ENCODE measurements around the gene SHROOM3.

DNA sequence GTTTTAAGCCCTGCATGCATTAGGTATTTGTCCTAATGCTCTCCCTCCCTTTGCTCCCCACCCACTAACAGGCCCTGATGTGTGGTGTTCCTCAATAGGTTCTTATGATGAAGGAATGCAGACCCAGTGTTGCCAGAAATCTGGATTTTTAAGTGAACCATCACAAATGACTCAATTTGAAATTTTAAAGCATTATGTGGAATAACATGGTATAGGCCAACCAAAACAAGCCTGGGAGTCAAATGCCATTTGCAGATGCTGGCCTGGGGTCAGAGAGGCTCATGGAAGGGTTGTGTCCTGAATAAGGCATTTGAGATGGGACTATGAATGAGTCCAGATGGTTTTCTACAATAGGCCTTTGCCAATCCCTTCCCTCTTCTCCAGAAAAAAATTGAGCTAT, 179.6 kb downstream of the SHROOM3 start:
- TF ChIP-seq, protein P1, sequence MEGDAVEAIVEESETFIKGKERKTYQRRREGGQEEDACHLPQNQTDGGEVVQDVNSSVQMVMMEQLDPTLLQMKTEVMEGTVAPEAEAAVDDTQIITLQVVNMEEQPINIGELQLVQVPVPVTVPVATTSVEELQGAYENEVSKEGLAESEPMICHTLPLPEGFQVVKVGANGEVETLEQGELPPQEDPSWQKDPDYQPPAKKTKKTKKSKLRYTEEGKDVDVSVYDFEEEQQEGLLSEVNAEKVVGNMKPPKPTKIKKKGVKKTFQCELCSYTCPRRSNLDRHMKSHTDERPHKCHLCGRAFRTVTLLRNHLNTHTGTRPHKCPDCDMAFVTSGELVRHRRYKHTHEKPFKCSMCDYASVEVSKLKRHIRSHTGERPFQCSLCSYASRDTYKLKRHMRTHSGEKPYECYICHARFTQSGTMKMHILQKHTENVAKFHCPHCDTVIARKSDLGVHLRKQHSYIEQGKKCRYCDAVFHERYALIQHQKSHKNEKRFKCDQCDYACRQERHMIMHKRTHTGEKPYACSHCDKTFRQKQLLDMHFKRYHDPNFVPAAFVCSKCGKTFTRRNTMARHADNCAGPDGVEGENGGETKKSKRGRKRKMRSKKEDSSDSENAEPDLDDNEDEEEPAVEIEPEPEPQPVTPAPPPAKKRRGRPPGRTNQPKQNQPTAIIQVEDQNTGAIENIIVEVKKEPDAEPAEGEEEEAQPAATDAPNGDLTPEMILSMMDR (IDR thresholded peaks at IDR 0.05): no peak
- TF ChIP-seq EZH2 (IDR thresholded peaks at IDR 0.05; ENCODE audit: borderline replicate concordance, insufficient read depth, low read depth, low read length, poor library complexity, severe bottlenecking): no peak
